ENCODE results near the gene RNF43. TPM values are rescaled to one million over a fixed set of nuclear protein-coding genes. Genes with fewer than 3 reads are reported as not detected.

Gene RNF43
- total and polyA plus RNA-seq, 2 of the 13 experiments (the other 11 are each of a cell fraction or from before 2014, with no cell fraction given), result 31.0 to 53.4 TPM

- TF ChIP-seq U2AF1 (optimal IDR thresholded peaks at IDR 0.05; ENCODE audit: low read depth, low read length) (no peak), ZNF12 (CRISPR knock-in tag; IDR thresholded peaks at IDR 0.05) (peak; percentile 73), STAG1 (CRISPR knock-in tag; IDR thresholded peaks at IDR 0.05) (peak; percentile 45), SALL1 (CRISPR knock-in tag; IDR thresholded peaks at IDR 0.05) (peak; percentile 98), ZNF451 (CRISPR knock-in tag; IDR thresholded peaks at IDR 0.05) (0 out of 2 replicates have a peak, but pooled peaks have one; percentile 31), STAT6 (CRISPR knock-in tag; IDR thresholded peaks at IDR 0.05; ENCODE audit: borderline replicate concordance) (peak; percentile 42; the same call in 1 of the 2 replicates), TBL1XR1 (IDR thresholded peaks at IDR 0.05; ENCODE audit: borderline replicate concordance, low read length, partially characterized antibody) (peak; percentile 29), ZEB1 (IDR thresholded peaks at IDR 0.05; ENCODE audit: insufficient replicate concordance, low read depth) (no peak), SALL2 (CRISPR knock-in tag; IDR thresholded peaks at IDR 0.05) (peak; percentile 82; the same call in 1 of the 2 replicates), HMG20B (CRISPR knock-in tag; conservative IDR thresholded peaks at IDR 0.05) (peak; percentile 85), ZXDC (CRISPR knock-in tag; IDR thresholded peaks at IDR 0.05) (no peak), ZNF260 (CRISPR knock-in tag; IDR thresholded peaks at IDR 0.05; ENCODE audit: borderline replicate concordance, low read depth) (no peak), ZMYM4 (CRISPR knock-in tag; IDR thresholded peaks at IDR 0.05) (peak; percentile 86; the same call in 1 of the 2 replicates), ZNF33A (CRISPR knock-in tag; IDR thresholded peaks at IDR 0.05; ENCODE audit: borderline replicate concordance) (peak; percentile 89; the same call in 1 of the 2 replicates), ZNF256 (CRISPR knock-in tag; conservative IDR thresholded peaks at IDR 0.05) (peak; percentile 68; the same call in 1 of the 2 replicates), KDM2A (CRISPR knock-in tag; IDR thresholded peaks at IDR 0.05; ENCODE audit: borderline replicate concordance, low read depth) (peak; percentile 79; the same call in 1 of the 2 replicates)
- TF ChIP-seq, protein P1, sequence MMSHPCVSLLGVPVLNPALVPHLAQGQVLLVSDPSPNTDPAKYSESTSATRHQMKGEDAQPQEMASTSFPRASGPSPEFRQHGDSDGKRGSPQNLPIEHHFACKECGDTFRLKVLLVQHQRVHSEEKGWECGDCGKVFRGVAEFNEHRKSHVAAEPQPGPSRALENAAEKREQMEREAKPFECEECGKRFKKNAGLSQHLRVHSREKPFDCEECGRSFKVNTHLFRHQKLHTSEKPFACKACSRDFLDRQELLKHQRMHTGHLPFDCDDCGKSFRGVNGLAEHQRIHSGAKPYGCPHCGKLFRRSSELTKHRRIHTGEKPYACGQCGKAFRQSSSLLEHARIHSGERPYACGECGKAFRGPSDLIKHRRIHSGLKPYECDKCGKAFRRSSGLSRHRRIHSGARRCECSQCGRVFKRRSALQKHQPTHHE (CRISPR knock-in tag; IDR thresholded peaks at IDR 0.05; ENCODE audit: borderline replicate concordance), result peak; percentile 63; the same call in 1 of the 2 replicates
- TF ChIP-seq, protein P2, sequence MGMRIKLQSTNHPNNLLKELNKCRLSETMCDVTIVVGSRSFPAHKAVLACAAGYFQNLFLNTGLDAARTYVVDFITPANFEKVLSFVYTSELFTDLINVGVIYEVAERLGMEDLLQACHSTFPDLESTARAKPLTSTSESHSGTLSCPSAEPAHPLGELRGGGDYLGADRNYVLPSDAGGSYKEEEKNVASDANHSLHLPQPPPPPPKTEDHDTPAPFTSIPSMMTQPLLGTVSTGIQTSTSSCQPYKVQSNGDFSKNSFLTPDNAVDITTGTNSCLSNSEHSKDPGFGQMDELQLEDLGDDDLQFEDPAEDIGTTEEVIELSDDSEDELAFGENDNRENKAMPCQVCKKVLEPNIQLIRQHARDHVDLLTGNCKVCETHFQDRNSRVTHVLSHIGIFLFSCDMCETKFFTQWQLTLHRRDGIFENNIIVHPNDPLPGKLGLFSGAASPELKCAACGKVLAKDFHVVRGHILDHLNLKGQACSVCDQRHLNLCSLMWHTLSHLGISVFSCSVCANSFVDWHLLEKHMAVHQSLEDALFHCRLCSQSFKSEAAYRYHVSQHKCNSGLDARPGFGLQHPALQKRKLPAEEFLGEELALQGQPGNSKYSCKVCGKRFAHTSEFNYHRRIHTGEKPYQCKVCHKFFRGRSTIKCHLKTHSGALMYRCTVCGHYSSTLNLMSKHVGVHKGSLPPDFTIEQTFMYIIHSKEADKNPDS (CRISPR knock-in tag; IDR thresholded peaks at IDR 0.05), result no peak
- TF ChIP-seq, protein P3, sequence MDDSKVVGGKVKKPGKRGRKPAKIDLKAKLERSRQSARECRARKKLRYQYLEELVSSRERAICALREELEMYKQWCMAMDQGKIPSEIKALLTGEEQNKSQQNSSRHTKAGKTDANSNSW (CRISPR knock-in tag; IDR thresholded peaks at IDR 0.05; ENCODE audit: borderline replicate concordance), result no peak
Observed at GRCh38 chr17:58381124-58382035, 36.0 kb downstream of the RNF43 start (continued).
